DOHH2 (cell line): ENCODE data around the gene AKR1C8.
"Not testable (repeated sequence)": the region's sequence is repeated elsewhere in the genome, so short reads cannot be mapped to it uniquely, and the experiment has no call there.

Experiments
- H3F3A ChIP-seq: fragments of 200-600 bp; sonication (generic), shearing (Covaris generic); 2 replicates; pipeline ENCODE4 v1.6.0; 2016; ENCODE audit warnings: antibody characterized with exemption, mild to moderate bottlenecking; ENCODE audit not compliant: control insufficient read depth, insufficient read depth
- H3K27ac ChIP-seq: fragments of 200-600 bp; sonication (generic); 2 replicates; pipeline ENCODE4 v1.5.1; 2014; ENCODE audit warnings: low read depth, mild to moderate bottlenecking, low read length, moderate library complexity
- H3K27me3 ChIP-seq: fragments of 200-600 bp; sonication (generic); 2 replicates; pipeline ENCODE4 v1.6.1; 2014; ENCODE audit warnings: mild to moderate bottlenecking, low read length, mixed read lengths; ENCODE audit not compliant: control insufficient read depth
- H3K36me3 ChIP-seq: fragments of 200-600 bp; sonication (generic); 2 replicates; pipeline ENCODE4 v1.6.1; 2014; ENCODE audit warnings: mild to moderate bottlenecking, low read length, moderate library complexity, mixed read lengths; ENCODE audit not compliant: control insufficient read depth
- H3K4me1 ChIP-seq: fragments of 200-600 bp; sonication (generic); 2 replicates; pipeline ENCODE4 v1.6.1; 2014; ENCODE audit warnings: mild to moderate bottlenecking, low read length, mixed read lengths; ENCODE audit not compliant: control insufficient read depth
- H3K4me2 ChIP-seq: fragments of 200-600 bp; sonication (generic); 2 replicates; pipeline ENCODE4 v1.6.0; 2014; ENCODE audit warnings: mild to moderate bottlenecking, low read length, moderate library complexity
- H3K4me3 ChIP-seq: fragments of 200-600 bp; sonication (generic); 2 replicates; pipeline ENCODE4 v1.5.1; 2014; ENCODE audit warnings: mild to moderate bottlenecking, low read length, mixed read lengths
- H3K79me2 ChIP-seq: fragments of 200-600 bp; sonication (generic); 2 replicates; pipeline ENCODE4 v1.6.1; 2014; ENCODE audit warnings: mild to moderate bottlenecking, low read length, mixed read lengths; ENCODE audit not compliant: control insufficient read depth
- H3K9me2 ChIP-seq: fragments of 200-600 bp; sonication (generic); replicated peaks from 2 replicates; pipeline ENCODE4 v1.6.1; 2014; ENCODE audit warnings: mild to moderate bottlenecking, low read length, mixed read lengths; ENCODE audit not compliant: control insufficient read depth
- H3K9me3 ChIP-seq: fragments of 200-600 bp; sonication (generic); 2 replicates; pipeline ENCODE4 v1.6.1; 2014; ENCODE audit warnings: antibody characterized with exemption, low read length, mixed read lengths; ENCODE audit not compliant: control insufficient read depth, insufficient read depth
- H4K20me1 ChIP-seq: fragments of 200-600 bp; sonication (generic); 2 replicates; pipeline ENCODE4 v1.6.0; 2014; ENCODE audit warnings: low read depth, mild to moderate bottlenecking, antibody characterized with exemption, low read length, moderate library complexity; ENCODE audit not compliant: control insufficient read depth, insufficient read depth
- CTCF ChIP-seq: fragments of 200-600 bp; sonication (generic); IDR thresholded peaks from one replicate; pipeline ENCODE4 v1.5.1; 2014; ENCODE audit warnings: antibody characterized with exemption, mild to moderate bottlenecking, low read depth, low read length; ENCODE audit not compliant: poor library complexity, severe bottlenecking
- EZH2phosphoT487 ChIP-seq: fragments of 200-600 bp; sonication (generic); IDR thresholded peaks from 2 replicates; pipeline ENCODE4 v1.6.1; 2017; ENCODE audit warnings: borderline replicate concordance, mild to moderate bottlenecking, antibody characterized with exemption, low read length, moderate library complexity, mixed read lengths

The AKR1C8 gene

GRCh38 chr10:5135581-5135980 is 49.4 kb downstream of the AKR1C8 start:
- no peaks in the 10 kb centered on the region for H3F3A ChIP-seq
- no peaks in the 10 kb centered on the region for H4K20me1 ChIP-seq
- H3K9me2 ChIP-seq = no peaks in the 10 kb centered on the region
- no peak overlapping the region for H3K4me3 ChIP-seq
- H3K27ac ChIP-seq = no peak overlapping the region
- H3K36me3 ChIP-seq = no peaks in the 10 kb centered on the region
- H3K79me2 ChIP-seq = no peaks in the 10 kb centered on the region
- TF ChIP-seq CTCF (no peak), EZH2phosphoT487 (no peak)
- H3K4me1 ChIP-seq = no peaks in the 10 kb centered on the region
- H3K4me2 ChIP-seq = no peak overlapping the region
- H3K9me3 ChIP-seq = peaks cover 4% of the 10 kb centered on the region; the same call in 1 of the 2 replicates
- H3K27me3 ChIP-seq = no peaks in the 10 kb centered on the region

DNA sequence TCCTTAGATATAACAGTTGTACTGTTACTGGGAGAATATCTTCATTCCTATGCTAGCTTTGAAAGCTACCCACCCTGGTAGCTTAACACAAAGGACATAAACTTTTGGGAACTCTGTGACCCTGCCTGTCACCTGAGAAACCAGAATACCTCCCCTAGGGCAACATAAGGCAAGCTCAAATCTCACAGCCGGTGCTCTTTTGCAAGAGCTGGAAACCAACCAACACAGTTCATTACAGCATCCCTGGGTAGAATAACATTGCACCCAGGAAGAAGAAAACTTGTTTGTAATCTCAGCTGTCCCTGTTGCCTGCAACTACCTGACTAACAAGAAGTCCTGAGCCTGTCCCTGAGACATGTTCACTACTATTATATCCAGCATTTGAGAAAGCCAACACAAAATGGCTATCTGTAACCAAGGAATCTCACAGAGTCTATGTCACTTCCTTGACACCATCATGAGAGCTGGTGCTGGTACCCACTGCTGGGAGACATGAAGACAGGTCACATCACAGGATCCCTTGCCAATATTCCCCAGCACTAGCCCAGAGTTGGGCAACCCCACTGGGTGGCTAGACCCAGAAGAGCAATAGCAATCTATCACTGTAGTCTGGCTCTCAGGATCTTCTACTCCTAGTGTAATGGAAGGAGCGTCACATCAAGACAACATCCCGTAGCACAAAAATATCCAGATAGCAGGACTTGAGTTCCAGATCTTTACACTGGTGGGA is 59.5 kb downstream of the AKR1C8 start:
- Histone ChIP-seq H3K4me3 (no peak overlapping the region), H3K9me2 (no peaks in the 10 kb centered on the region), H4K20me1 (no peaks in the 10 kb centered on the region), H3K4me1 (no peaks in the 10 kb centered on the region), H3F3A (no peaks in the 10 kb centered on the region), H3K79me2 (no peaks in the 10 kb centered on the region), H3K27ac (no peak overlapping the region), H3K4me2 (no peak overlapping the region), H3K9me3 (no peaks in the 10 kb centered on the region), H3K36me3 (no peaks in the 10 kb centered on the region), H3K27me3 (no peaks in the 10 kb centered on the region)
- TF ChIP-seq EZH2phosphoT487 = no peak

DNA sequence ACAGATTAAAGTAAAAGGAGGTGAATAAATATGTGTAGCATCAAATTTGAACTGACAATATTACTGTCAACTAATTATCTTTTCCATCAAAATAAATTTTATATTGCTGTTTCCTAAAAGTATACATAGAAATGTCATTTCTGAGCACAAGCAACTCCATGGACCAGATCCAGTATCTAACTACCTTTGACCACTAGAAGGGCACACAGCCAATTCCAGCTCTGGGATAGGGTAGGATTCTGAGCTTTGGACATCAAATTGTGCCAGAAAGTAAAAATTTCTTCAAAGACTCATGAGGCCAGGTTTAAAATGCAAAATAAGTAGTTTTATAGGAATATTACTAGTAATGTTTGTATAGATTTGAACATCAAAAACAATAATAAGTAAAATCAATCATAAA is 61.1 kb downstream of the AKR1C8 start:
- Histone ChIP-seq H3K79me2 (no peaks in the 10 kb centered on the region), H3K9me2 (no peaks in the 10 kb centered on the region), H3K27ac (no peak overlapping the region), H3K4me1 (no peaks in the 10 kb centered on the region), H3K36me3 (no peaks in the 10 kb centered on the region), H3K27me3 (no peaks in the 10 kb centered on the region), H4K20me1 (no peaks in the 10 kb centered on the region), H3F3A (no peaks in the 10 kb centered on the region), H3K4me3 (no peak overlapping the region), H3K4me2 (no peak overlapping the region), H3K9me3 (no peaks in the 10 kb centered on the region)
- TF ChIP-seq CTCF (no peak), EZH2phosphoT487 (no peak)

DNA sequence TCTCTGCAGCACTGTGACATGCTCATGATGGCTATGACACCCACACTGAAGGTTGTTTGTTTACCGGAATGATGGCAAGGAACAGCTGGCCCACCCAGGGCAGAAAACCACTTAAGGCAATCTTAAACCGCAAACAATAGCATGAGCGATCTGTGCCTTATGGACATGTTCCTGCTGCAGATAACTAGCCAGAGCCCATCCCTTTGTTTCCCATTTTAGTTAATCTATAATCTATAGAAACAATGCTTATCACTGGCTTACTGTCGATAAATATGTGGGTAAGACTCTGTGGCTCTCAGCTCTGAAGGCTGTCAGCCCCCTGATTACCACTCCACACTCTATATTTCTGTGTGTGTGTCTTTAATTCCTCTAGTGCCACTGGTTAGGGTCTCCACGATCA is 65.0 kb downstream of the AKR1C8 start:
- H3K27ac ChIP-seq, H3K4me3 ChIP-seq, H3F3A ChIP-seq, H3K27me3 ChIP-seq, H3K36me3 ChIP-seq, H3K4me2 ChIP-seq, H3K79me2 ChIP-seq, H3K9me3 ChIP-seq, H3K9me2 ChIP-seq, H3K4me1 ChIP-seq, H4K20me1 ChIP-seq: not testable (repeated sequence)
